ENCODE data around the gene RAB1A.
"Not testable (repeated sequence)": the region's sequence is repeated elsewhere in the genome, so short reads cannot be mapped to it uniquely, and the experiment has no call there.

RAB1A gene

DNA sequence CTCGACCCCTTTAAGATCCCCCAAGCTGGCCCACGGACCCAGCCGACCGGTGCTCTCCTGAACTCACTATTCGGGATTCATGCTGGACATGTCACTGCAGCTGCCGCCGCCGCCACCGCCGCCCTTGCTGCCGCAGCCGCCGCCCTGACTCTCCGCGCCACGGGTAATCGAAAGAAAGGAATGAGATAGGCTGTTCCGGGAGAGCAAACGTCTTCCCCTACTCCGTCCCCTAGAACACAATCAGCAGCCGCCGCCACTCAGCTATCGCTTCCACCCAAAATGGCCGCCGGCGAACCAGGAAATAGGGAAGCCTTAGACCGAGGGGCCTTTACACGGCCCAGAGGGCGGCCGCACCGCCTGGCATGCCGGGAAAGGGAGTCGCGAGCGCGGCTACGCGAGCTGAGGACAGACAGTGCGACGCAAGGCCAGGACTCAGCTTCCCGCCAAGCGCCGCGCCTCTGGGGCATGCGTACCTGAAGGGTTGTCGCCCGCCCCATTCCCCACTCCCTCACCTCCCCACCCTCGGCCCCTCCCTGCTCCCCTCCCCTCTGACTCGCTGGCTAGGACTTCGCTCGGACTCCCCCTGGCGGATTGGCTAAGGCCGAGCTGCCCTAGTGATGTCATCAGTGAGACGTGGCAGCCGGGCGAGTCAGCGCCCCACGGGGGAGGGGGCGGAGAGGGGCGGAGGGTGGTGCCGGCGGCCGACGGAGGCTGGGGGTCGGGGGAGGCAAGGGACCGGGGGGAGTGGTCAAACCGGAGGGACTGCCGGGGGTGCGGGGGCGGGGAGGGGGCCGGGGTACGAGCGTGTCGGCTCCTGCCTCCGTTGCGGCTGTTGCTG is at the start of gene RAB1A:
Gene RAB1A (minus strand): TSS at position 281 of the 838 bp plus-strand sequence. CDS start 191 bp downstream, at position 90.
- DNase-seq = peak; percentile 100

DNA sequence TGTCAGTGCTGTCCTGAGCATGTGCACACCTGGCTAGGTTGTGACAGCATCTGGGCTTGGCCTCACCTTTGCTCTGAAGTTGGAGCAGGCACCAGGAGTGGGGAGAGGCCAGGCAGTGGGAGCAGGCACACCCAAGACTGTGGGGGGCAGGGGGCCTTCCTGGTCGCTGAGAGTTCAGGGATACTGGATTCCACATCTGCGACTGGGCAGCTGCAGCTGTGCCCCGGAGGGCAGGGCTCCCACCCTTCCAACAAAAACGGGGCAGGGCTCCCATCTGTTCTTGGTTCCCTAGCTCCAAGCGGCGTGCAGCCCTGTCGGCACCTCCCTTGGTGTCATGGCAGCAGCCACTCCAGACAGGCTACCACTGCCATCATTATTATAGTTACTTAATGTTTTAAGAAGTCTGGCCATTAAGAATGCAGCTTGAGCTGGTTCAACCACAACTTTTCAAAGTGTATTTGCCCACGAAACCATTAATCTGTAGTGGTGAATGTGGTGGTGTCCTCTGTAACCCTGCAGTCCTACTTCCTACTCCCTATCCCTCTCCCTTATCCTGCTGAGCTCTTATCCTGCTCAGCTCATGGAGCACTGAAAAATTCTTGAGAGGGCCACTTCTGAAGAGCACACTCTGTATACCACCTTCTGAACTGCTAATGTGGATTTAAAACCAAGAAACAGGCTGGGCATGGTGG is 48.0 kb upstream of the RAB1A start:
- DNase-seq = no peak

DNA sequence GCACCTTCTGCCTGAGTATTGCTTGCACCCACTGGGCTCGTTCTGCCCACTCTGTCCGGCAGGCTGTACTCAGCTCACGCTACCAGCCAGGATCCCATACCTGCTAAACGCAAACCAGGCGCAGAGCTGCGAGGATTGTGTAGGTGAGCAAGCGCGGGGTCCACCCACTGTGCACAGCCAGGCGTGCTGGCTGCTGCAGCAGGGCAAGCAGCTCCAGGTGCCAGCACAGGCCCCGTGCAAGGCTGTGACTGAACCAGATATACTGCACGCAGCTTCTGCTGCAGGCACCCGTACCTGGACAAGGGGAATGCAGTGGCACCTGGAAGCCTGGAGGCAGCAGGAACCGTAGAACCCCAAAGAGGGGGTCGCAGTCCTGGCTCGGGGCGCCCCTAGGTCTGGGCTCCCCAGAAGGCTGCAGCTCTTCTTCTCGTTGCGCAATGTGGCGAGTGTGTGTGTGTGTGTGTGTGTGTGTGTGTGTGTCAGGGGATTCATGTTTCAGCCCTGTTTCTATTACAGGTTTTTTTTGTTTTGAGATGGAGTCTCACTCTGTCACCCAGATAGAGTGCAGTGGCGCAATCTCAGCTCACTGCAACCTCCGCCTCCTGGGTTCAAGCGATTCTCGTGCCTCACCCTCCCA is 46.1 kb upstream of the RAB1A start:
- DNase-seq = no peak

DNA sequence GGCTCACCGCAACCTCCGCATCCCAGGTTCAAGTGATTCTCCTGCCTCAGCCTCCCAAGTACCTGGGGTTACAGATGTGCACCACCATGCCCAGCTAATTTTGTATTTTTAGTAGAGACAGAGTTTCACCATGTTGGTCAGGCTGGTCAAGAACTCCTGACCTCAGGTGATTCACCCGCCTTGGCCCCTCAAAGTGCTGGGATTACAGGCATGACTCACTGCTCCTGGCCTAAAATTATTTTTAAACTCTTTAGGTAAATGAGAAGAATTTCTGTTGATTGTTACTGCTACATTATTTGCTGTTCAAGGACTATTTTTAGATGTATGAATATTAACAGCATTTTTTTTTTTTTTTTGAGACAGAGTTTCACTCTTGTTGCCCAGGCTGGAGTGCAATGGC is 44.1 kb upstream of the RAB1A start:
- DNase-seq = not testable (repeated sequence)

DNA sequence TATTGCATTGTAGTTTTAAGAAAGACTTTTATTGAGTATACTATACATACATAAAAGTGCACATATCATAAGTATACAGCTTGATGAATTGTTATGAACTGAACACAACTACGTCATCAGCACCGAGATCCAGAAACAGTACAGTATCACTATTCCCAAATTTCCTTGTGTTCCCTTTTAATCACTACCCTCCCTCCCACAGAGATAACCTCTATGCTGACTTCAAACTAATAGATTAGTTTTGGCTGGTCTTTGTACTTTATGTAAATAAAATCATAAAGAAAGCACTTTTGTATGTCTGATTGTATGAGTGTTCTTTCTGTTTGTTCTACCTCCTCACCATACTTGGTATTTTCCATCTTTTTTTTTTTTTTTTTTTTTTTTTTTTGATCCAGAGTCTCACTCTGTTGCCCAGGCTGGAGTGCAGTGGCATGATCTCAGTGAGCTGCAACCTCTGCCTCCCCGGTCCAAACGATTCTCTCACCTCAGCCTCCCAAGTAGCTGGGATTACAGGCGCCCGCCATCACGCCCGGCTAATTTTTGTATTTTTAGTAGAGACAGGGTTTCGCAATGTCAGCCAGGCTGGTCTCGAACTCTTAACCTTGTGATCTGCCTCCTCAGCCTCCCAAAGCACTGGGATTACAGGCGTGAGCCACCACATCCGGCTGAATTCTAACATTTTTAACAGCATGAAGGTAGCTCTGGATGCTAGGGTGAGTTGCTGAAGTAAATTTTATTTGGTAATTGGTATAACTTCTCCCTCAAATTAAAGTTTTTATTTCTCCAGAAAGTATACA is 43.3 kb upstream of the RAB1A start:
- DNase-seq = no peak

DNA sequence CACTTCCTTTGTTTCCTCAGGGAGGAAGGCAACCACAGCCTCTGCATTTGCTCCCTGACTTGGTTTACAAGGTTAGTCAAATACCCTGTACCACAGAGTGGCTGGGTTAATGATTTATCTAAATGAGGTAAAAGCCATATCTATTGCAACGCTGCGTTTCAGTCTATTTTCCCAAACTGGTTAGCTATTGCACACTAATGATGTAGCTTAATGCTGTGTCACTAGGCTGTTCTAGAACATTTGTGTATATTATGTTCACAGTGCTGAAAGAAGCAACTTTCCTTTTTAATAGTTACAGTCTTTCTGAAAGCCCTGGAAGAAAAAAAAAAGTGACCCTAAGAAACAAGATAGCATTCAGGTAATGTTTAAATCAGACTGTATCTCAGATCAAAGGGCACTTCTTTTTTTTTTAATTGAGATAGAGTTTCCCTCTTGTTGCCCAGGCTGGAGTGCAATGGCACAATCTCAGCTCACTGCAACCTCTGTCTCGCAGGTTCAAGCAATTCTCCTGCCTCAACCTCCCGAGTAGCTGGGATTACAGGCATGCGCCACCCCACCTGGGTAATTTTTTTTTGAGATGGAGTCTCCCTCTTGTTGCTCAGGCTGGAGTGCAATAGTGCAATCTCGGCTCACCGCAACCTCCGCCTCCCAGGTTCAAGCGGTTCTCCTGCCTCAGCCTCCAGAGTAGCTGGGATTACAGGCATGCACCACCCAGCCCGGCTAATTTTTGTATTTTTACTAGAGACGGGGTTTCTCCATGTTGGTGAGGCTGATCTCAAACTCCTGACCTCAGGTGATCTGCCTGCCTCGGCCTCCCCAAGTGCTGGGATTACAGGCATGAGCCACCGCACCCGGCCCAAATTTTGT is 40.9 kb upstream of the RAB1A start:
- not testable (repeated sequence) for DNase-seq

DNA sequence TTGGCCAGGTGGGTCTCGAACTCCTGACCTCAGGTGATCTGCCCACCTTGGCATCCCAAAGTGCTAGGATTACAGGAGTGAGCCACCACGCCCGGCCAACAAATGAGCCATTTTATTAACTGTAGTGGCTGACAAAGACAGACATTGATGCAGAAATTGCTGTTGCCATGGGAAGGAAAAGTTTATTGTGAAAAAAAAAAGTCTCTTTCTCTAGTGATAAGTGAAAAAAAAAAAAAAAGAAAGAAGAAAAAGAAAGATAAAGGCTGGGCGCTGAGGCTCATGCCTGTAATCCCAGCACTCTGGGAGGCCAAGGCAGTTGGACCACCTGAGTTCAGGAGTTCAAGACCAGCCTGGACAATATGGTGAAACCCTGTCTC is 39.8 kb upstream of the RAB1A start:
- DNase-seq = no peak

DNA sequence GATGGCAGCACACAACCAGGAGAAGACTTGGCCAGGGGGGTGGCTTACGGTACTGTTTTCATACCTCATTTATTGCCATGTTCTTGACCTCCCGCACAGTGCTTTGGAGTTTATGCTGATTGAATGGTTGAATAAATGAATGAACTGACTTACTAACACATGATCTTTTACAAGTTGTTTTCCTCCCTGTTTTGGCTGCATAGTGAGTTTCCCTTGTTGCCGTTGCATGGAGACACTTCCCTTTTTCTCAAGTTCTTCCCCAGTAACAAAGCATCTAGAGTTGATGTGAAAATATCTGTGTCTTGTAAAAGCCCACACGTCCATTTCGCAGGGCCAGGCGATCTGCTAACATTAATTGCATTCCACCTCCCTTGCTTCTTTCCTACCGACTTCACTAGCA is 35.7 kb upstream of the RAB1A start:
- DNase-seq = no peak

DNA sequence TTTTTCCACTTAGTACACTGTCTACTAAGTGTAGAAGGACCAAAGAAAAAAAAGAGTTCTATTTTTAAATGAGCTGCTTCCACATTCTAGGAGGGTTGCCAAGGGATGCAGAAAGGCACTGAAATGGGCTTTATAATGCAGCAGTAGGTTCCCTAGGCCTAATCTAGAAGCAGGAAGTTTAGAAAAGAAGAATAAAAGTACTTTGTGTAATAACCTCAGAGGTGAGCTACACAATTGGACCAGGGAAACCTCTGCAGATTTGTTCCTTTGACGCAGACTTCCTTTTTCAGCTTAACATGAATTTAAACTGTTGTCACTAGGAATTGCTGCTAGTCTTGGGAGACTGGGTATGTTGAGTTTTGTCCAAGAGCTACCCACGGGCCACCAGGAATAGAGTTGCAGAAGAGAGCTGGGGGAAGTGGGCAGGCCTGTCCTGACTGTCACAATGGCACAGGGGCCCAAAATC is 34.6 kb upstream of the RAB1A start:
- no peak for DNase-seq

DNA sequence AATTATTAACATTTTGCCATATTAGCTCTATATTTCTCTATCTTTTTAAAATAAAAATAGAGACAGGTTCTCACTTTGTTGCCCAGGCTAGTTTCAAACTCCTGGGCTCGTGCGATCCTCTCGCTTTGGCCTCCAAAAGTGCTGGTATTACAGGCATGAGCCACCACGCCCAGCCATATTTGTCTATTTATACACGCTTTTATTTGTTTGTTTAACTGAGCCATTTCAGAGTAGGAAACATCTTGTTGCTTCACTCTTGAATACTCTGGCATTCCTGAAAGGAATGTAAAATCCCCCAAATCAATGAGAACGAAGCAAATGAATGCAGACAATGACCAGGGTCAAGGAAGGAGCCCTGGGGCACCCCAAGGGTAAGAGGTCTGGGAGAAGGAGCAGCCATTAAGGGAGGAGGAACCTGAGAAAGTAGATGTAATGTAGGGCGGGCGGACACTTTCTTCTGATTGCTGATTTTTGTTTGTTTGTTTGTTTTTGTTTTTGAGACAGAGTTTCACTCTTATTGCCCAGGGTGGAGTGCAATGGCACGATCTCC is 31.7 kb upstream of the RAB1A start:
- DNase-seq = no peak

DNA sequence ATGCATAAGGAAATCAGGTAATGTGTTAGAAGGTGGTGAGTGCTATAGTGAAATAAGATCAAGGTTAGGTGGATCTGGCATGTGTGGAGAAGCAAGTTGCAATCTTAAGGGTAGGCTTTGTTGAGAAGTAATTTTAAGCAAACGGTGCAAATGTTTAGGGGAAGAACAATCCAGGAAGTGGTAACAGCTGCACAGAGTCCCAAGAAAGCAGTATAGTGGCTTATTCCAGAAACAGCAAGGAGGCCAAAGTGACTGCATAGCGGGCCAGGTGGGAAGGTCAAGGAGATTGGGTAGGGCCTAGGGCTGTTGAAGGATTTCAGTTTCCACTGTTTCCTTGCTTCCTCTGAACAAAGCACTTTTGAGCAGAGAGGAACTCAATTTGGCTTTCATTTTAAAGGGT is 30.0 kb upstream of the RAB1A start:
- no peak for DNase-seq

DNA sequence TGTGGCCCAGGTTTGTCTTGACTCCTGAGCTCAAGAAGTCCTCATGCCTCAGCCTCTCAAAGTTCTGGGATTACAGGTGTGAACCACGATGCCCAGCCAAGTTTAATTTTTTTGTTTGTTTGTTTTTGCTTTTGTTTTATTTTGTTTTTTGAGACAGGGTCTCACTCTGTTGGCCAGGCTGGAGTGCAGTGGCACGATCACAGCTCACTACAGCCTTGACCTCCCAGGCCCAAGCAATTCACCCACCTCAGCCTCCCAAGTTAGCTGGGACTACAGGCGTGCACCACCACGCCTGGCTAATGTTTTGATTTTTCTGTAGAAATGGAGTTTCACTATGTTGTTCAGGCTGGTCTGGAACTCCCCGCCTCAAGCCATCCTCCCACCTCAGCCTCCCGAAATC is 29.4 kb upstream of the RAB1A start:
- DNase-seq = no peak

DNA sequence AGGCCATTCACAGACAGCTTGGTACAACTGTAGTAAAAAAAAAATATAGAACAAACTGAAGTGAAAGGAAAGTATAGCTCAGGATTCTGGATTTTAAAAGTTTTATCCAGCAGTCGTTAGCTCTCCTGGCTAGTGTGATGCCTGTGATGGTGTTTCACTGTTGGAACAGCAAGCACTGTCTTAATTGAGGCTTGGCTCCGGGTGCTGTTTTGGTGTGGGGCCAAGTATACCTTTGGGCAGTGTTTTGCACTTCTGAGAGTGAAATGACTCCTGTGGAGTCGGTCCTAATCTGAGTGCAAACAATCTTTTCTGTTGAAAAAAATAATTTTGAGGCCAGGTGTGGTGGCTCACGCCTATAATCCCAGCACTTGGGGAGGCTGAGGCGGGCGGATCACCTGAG is 28.7 kb upstream of the RAB1A start:
- no peak for DNase-seq

DNA sequence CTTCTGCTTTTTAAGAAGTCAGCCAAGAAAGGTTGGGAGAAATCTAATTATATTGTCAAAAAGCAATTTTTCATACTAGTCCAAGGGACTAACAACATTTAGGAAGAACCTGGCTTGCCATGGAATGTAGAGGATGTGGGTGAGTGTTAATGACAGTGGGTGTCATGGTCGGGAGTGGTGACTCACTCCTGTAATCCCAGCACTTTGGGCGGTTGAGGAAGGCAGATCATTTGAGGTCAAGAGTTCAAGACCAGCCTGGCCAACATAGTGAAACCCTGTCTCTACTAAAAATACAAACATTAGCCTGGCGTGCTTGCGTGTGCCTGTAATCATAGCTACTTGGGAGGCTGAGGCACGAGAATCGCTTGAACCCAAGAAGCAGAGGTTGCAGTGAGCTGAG is 27.9 kb upstream of the RAB1A start:
- DNase-seq = not testable (repeated sequence)

DNA sequence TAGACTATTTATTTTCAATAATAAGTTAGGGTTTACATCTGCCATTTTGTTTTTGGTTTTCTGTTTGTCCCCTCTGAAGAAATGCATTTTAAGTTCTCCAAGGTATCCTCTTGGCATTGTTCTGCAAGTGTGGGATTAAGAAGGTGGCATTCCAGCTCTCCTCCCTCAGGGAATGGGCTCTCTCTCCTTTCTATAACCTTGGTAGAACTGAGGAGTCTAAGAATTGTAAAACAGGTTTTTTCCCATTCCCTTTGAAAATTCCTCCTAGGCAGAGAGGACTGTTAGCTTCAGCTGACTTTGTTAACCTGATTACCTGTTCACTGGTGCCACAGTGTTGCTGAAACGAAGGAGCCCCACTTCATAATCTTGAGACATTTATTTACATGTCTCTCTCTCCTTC is 26.1 kb upstream of the RAB1A start:
- no peak for DNase-seq

DNA sequence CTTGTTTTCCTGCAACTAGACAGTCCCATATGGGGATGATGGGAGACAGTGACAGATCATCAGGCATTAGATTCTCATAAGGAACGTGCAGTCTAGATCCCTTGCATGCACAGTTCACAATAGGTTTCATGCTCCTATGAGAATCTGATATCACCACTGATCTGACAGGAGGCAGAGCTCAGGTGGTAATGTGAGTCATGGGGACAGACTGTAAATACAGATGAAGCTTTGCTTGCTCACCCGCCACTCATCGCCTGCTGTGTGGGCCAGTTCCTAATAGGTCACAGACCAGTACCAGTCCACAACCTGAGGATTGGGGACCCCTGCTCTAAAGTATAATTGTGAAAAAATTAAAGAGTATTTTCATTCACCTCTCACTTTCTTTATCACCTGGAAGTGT is 23.6 kb upstream of the RAB1A start:
- DNase-seq = no peak

DNA sequence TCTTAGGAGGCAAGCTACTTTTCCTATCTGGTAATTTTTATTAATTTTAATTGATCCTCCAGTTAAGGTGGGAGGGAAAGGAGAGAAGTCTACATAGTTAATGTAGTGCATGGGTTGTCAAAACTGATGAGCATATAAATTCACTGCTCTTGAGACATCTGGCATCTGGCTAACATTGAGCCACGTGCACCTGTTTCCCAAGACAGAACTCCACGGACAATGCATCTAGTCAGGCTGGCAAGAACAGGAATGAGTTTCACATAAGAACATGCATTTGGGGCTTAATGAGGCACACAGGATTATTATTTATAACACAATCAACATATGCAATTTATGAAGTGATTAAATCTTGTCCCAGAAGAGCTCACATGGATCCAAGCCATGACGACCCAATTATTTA is 16.2 kb upstream of the RAB1A start:
- DNase-seq = no peak

DNA sequence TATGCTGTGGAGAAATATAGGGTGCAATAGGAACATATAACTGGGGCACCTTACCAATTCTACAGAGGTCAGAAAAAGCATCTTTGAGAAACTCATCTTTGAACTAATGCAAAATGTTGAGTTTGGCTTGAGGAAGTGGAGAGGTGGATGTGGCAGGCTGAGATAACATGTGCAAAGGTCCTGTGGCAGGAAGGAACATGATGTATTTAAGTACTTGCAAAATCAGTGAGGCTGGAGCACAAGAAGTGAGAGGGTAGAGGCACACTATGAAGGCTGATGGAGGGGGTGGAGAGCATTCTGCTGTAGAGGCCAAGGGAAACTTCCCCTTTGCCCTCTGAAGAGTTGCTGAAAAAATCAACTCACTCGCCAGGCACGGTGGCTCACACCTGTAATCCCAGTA is 14.7 kb upstream of the RAB1A start:
- DNase-seq = no peak

DNA sequence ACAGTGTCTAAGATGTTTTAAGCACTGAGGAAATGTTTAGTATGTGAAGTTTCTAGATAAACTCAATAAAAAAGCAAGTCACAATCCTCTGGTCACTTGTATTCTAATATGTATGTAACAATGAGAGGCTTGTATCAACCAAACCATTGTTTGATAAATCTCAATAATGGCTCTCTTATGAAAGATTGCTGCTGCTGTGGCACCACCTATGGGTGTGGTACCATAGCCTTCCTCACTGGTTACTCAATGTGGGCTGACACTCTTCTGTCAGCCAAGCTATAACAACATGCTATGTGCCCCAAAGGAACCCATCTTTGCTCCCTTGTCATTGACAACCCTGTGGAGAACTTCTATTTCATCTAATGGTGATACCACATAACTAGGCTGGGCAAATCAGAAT is 12.6 kb upstream of the RAB1A start:
- DNase-seq = no peak

DNA sequence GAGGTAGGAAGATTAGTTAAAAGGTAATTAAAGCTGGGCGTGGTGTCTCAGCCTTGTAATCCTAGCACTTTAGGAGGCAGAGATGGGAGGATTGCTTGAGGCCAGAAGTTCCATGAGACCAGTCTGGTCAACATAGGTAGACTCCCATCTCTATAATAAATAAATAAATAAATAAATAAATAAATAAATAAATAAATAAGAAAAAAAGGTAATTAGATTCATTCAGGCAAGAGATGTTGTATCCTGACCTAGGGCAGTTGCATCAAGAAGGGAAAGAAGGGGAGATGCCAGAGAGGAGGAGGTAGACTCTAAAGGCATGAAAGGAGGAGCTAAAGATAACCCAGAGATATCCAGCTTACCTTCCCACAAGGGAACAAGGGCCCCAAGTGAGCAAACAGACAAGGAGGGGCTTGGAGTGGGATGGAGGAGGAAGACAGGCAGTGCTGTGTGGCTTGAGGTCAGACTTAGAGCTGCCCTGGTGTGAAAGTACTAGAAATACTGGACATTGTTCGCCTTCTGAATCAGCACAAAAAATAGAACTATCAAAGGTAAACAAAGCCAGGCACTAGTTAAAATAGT is 7.4 kb upstream of the RAB1A start:
- DNase-seq = no peak

DNA sequence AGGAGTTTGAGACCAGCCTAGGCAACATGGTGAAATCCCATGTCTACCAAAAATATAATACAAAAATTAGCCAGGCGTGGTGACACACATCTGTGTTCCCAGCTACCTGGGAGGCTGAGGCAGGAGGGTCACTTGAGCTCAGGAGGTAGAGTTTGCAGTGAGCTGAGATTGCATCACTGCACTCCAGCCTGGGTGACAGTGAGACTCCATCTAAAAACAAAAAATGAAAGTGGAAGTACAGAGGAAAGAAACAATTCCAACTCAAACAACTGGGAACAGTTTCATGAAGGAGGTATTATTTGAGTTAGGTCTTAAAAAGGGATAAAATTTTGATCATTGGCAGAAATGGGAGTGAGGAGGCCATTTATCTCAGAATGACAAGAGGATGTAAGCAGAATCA is 6.3 kb upstream of the RAB1A start:
- no peak for DNase-seq

Data from kidney glomerular epithelial cell (primary cell).